GM12892 (cell line): ENCODE measurements around the gene TRRAP.

Experiments used
- POLR2A ChIP-seq: IDR thresholded peaks from 2 replicates; pipeline ENCODE4 v1.6.1; 2011; ENCODE audit warnings: low read depth, low read length, control low read depth
- POLR2AphosphoS5 ChIP-seq: IDR thresholded peaks from 2 replicates; pipeline ENCODE4 v1.6.1; 2011; ENCODE audit warnings: low read depth, low read length, control low read depth

DNA sequence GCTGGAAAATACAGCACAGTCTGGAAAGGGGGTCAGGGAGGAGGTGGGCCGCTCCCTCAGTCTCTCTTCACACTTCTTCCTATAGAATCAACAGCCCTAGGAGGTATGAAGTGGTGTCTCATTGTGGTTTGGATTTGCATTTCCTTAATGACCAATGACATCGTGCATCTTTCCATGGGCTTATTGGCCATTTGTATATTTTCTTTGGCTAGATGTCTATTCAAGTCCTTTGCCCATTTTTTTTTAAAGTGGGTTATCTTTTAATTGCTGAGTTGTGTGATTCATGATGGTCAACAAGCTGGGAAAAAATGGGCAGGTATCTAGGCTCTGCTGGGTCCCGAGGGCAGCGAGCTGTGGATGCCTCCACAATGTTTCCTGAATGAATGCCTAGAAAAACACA lies 37.6 kb upstream of the TRRAP start:
- TF ChIP-seq POLR2AphosphoS5 (no peak), POLR2A (no peak)
